DMS153 treated with DMSO at 0.1 percent for 48 hours (cell line): ENCODE data around the gene BTBD19.
"Not testable (repeated sequence)": the region's sequence is repeated elsewhere in the genome, so short reads cannot be mapped to it uniquely, and the experiment has no call there.

Source experiments
- DNase-seq: peaks from one replicate; lab custom pipeline; 2025; ENCODE audit not compliant: unreplicated experiment; lab: John Stamatoyannopoulos, UW

Gene BTBD19

DNA sequence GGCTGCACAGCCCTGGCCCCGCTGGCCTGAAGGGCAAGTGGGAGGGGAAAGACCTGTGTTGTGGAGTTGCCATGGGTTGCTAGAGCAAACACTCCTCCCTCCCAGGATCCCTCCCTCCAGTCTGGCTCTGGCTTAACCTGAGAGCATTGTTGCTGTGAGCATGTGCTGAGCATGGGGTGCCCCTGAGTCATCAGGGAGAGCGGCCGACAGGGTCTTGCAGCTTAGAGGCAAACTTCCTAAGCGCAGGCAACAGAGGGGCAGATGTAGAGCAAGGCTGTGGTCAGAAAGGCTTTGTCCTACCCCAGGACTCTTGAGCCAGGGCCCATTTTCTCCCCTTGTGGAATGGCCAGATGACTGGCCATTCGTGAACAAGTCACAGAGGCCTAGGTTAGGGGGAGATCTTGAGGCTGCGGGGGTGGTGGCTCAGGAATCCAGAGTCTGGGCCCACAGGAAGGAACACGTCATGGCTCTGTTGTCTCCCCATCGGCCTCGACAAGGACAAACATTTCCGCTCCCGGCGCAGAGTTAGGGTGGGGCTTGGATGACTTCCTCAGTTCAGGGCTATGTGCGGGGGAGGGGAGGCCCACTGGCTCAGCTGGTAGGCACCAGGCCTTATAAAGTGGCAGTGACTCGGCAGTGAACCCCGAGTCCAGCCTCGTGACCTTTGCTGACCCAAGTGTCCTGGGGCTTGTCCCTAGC lies 810 bp upstream of the BTBD19 start:
- peak; percentile 96 for DNase-seq

DNA sequence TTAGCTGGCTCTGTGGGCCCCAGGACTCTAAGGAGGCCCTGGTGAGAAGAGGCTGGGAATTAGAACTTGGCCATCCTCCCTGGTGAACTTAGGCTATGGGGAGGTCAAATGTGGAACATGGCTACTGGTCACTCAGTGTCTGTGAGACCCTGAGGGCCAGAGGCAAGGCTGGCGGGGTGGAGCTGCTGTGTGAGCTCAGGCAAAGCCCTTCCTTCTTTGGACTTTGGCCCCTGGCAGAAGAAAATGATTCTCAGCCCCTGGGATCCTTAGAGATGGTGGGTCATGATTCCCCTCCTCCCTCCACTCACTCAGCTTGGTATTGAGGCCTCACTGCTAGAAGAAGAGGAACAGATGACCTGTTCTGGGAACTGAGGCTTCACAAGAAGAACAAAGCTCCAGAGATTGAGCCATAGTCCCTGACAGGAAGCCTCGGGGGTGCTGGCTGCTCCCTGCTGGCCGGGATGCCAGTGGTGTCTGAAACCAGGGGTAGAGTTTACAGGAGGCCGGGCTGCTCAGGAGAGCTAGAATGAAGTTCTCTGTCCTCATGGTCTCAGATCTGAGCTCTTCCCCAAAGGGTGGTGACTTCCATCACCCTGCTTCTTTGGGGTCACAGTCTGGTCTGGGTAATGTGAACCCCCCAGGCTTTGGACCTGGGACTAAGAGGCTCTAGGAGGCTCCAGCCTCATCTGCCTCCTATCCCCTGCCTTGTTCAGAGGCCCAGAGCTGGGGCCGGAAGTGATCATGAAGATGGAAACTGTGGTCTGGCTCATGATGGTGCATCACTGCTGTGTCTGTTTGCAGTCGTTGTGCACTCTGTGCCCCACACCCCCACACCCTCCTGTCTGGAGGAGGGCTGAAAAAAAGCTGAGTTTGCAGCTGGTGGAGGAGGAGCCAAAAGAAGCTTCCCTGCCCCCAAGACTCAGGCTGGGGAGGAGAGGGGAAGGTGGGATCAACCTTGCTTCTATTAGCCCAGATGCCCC lies 905 bp downstream of the BTBD19 start:
- no peak for DNase-seq

DNA sequence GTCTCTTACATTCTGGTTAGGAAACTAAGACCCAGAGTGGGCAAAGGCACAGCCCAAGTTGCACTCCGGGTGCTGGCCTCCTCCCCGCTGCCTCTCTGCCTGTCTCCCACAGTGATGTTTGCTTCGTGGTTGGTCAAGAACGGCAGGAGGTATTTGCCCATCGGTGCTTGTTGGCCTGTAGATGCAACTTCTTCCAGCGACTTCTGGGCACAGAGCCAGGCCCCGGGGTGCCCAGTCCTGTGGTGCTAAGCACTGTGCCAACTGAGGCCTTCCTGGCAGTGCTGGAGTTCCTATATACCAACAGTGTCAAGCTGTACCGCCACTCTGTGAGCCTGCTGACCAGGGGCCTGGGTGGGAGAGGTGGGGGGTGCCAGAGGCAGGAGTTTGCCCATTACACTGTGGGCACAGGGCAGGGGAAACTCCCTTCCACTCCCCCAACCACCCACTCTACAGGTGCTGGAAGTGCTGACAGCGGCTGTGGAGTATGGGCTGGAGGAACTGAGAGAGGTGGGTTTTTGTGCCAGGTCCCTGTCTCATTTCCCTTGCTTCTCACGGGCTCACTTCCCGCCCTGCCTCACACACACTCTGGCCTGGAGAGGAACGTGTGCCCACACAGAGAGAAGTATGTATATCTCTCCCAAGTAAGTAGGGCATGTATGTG lies 1.9 kb downstream of the BTBD19 start:
- DNase-seq: no peak

- not testable (repeated sequence) for DNase-seq
Measured at GRCh38 chr1:44810762-44811105, 2.4 kb downstream of the BTBD19 start.

GRCh38 chr1:44811234-44811633 lies 2.9 kb downstream of the BTBD19 start:
- no peak for DNase-seq

DNA sequence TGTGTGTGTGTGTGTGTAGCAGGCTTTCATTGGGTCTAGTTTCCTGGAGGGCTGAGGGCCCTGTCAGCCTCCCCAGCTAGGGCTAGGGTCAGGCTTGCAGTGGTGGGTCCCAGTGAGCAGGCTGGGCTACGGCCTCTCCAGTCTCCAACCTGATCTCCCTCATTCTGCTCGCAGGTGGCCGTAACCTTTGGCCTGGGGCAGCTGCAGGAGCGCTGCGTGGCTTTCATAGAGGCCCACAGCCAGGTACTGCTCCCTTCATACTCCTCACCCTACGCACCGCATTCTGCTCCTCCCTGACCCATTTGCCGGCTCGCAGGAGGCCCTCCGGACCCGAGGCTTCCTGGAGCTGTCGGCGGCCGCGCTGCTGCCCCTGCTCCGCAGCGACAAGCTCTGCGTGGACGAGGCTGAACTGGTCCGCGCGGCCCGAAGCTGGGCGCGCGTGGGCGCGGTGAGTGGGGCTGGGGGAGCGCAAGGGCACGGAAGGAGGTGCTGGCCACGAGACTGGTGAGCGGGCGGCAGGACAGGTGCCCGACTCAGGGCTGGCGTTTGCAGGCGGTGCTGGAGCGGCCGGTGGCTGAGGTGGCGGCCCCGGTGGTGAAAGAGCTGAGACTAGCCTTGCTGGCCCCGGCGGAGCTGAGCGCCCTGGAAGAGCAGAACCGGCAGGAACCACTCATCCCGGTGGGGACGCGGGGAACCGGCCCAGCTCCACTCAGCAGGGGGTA lies 4.7 kb downstream of the BTBD19 start:
- no peak for DNase-seq

GRCh38 chr1:44815926-44816325 lies 7.6 kb downstream of the BTBD19 start:
- not testable (repeated sequence) for DNase-seq

GRCh38 chr1:44817307-44817706 lies 9.0 kb downstream of the BTBD19 start:
- DNase-seq: no peak

DNA sequence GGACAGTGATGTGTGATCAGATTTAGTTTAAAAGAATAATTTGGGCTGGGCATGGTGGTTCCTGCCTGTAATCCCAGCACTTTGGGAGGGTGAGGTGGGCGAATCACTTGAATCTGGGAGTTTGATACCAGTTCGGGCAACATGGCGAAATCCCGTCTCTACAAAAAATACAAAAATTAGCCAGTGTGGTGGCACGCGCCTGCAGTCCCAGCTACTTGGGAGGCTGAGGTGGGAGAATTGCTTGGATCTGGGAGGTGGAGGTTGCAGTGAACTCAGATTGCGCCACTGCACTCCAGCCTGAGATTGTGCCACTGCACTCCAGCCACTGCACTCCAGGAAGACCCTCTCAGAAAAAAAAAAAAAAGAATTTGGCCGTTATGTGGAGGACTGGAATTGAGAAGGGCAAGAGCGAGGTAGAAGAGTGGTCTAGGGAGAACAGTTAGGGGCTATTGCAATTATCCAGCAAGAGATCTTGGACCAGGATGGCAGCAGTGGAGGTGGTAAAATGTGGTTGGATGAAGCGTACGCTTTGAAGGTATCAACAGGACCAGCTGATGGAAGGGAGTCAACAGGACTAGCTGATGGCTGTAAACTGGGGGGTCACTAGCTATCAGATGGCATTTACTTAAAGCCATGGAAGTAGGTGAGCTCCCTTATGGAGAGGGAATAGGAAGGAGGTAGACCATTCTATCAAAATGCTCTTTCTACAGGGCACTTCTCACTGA lies 9.6 kb downstream of the BTBD19 start:
- DNase-seq: no peak

GRCh38 chr1:44819196-44819607 lies 10.9 kb downstream of the BTBD19 start:
- no peak for DNase-seq

DNA sequence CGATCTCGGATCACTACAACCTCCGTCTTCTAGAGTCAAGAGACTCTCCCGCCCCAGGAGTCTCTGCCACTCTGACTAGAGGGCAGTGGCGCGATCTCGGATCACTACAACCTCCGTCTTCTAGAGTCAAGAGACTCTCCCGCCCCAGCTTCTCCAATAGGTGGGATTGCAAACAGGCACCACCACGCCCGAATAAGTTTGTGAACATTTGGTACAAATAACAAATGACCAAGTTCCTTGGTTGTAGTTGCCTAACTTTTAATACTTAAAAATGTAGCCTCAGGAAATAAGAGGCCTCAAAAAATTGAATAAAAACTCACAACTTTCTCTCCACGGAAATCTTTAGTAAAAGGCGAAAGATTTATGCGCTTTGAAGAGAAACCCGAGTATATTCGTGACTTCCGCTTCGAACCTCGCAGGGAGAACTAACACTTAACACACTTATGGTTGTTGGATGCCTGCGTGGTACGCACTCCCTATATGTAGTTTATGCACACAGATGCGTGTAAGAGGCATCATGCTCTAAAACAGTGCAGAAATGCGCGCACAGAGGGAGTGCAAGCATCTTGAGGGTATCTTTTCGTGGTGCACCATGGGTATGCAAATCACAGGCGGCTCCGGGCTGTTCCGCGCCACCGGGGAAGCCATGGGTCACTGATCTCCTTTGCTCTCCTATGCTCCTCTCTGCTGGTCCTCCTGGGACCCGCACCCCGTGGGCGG lies 11.4 kb downstream of the BTBD19 start:
- peak; percentile 95 for DNase-seq

GRCh38 chr1:44820328-44821239 lies 12.3 kb downstream of the BTBD19 start:
- no peak for DNase-seq

DNA sequence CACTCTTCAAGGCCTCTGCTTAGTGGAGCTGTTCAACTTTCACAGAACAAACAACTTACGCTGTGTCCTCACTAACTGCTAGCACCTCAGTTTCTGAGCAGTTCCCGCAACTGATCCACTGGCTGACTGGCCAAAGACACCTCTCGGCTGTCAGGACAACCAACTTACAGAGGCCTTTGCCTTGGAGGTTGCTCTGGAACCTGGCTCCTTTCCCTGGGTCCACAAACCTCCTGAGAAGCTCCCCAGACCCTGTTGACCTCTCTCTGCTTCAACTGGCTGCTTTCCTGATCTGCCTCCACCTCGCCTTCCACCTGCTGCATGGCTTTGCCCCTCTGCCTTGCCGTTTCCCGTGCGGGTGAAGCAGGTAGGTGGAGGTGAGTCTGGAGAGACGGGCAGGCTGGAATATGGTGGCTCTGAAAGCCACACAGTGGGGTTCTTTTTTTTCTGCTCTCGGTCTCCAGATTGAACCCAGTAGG lies 13.0 kb downstream of the BTBD19 start:
- DNase-seq: no peak

- no peak for DNase-seq
Measured at GRCh38 chr1:44822131-44822701, 13.9 kb downstream of the BTBD19 start.

DNA sequence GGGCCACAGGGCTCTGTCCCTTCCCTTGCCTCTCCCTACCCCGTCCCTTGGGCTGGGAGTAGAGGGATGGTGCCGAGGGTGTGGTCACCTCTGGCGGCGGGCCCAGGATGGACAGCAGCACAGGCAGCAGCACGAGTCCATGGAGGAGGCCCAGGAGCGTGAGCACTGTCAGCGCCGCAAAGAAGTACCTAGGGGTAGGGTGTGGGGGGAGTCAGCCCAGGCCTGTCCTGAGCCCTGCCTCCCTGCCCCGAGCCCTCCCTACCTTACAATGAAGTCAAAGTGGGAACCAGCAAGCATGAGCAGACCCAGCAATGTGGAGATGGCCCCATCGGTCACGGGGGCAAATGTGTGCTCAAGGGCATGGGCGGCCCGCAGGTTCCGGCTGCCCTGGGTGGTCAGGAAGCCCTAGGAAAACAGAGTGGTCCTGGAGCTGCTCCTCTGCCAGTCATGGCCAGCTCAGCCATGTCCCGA lies 14.7 kb downstream of the BTBD19 start:
- DNase-seq: no peak

DNA sequence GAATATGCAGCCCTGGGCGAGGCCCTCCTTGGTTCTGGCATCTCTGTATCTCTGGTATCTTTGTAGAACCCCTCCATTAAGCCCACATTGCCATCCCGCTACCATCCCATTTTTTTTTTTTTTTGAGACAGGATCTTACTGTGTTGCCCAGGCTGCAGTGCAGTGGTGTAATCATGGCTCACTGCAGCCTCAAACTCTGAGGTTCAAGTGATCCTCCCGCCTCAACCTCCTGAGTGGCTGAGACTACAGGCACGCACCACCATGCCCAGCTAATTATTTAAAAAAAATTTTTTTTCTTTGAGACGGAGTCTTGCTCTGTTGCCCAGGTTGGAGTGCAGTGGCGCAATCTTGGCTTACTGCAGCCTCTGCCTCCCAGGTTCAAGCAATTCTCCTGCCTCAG lies 16.1 kb downstream of the BTBD19 start:
- not testable (repeated sequence) for DNase-seq

GRCh38 chr1:44826375-44827196 lies 18.3 kb downstream of the BTBD19 start:
- no peak for DNase-seq
